ENCODE data around the gene MRPL53. TPM values are rescaled to one million over a fixed set of nuclear protein-coding genes. Genes with fewer than 3 reads are reported as not detected.
A peak's percentile ranks its signal among the peaks of the same experiment; 100 is the strongest.
"Not testable (repeated sequence)": the region's sequence is repeated elsewhere in the genome, so short reads cannot be mapped to it uniquely, and the experiment has no call there.

The MRPL53 gene
- total RNA-seq, 1 experiment from 2014 or later = 86.9 TPM

- H3K9ac ChIP-seq (ENCODE audit: low read length) = no peak overlapping the region
- no peaks in the 10 kb centered on the region for H3F3A ChIP-seq (ENCODE audit: low read length, unreplicated experiment)
- no peak overlapping the region for H3K4me3 ChIP-seq (ENCODE audit: low read length)
- no peak overlapping the region for H3K4me2 ChIP-seq (ENCODE audit: low read length)
- no peak for TF ChIP-seq EZH2phosphoT487 (IDR thresholded peaks at IDR 0.05; ENCODE audit: borderline replicate concordance, low read length)
- ChIA-PET POLR2A (ENCODE audit: unreplicated experiment) (no interaction called here), CTCF (no interaction called here)
- intact Hi-C loops (cut with micrococcal nuclease) = no loop called here
- BruUV-seq (replicated peaks) = no TSS peak
- no peak overlapping the region for H3K27ac ChIP-seq (ENCODE audit: low read length)
- H3K36me3 ChIP-seq (ENCODE audit: low read depth, low read length) = no peaks in the 10 kb centered on the region
- no peaks in the 10 kb centered on the region for H3K79me2 ChIP-seq (ENCODE audit: low read length)
- DNase-seq (no peak), ATAC-seq (no peak)
- H2AFZ ChIP-seq (ENCODE audit: low read length) = no peak overlapping the region
- no peaks in the 10 kb centered on the region for H3K9me3 ChIP-seq (ENCODE audit: low read length)
- H3K9me2 ChIP-seq (replicated peaks; ENCODE audit: low read length) = no peaks in the 10 kb centered on the region
- no peaks in the 10 kb centered on the region for H4K20me1 ChIP-seq (ENCODE audit: low read length)
- H3K4me1 ChIP-seq (ENCODE audit: insufficient read depth, low read length) = peaks cover 10% of the 10 kb centered on the region
- H3K27me3 ChIP-seq (ENCODE audit: low read length) = no peaks in the 10 kb centered on the region
These were observed 25.1 kb downstream of the MRPL53 start for GRCh38 chr2:74447230-74447999.

- BruUV-seq (replicated peaks) = no TSS peak
- ATAC-seq = no peak
- H3K27ac ChIP-seq (ENCODE audit: low read length) = no peak overlapping the region
- no peak overlapping the region for H3K9ac ChIP-seq (ENCODE audit: low read length)
- no peak for DNase-seq
- no peaks in the 10 kb centered on the region for H3K27me3 ChIP-seq (ENCODE audit: low read length)
- no peak overlapping the region for H3K4me3 ChIP-seq (ENCODE audit: low read length)
- H3K79me2 ChIP-seq (ENCODE audit: low read length) = peaks cover 20% of the 10 kb centered on the region
- no peak overlapping the region for H2AFZ ChIP-seq (ENCODE audit: low read length)
- POLR2A ChIA-PET (ENCODE audit: unreplicated experiment) = no interaction called here
- no peaks in the 10 kb centered on the region for H3K9me3 ChIP-seq (ENCODE audit: low read length)
- H3K4me2 ChIP-seq (ENCODE audit: low read length) = peak overlapping the region; percentile 29
- H4K20me1 ChIP-seq (ENCODE audit: low read length) = peaks cover 5% of the 10 kb centered on the region; the same call in 1 of the 2 replicates
- intact Hi-C loops (cut with micrococcal nuclease) = no loop called here
- H3K36me3 ChIP-seq (ENCODE audit: low read depth, low read length) = no peaks in the 10 kb centered on the region
- no peaks in the 10 kb centered on the region for H3F3A ChIP-seq (ENCODE audit: low read length, unreplicated experiment)
- H3K4me1 ChIP-seq (ENCODE audit: insufficient read depth, low read length) = peaks cover 17% of the 10 kb centered on the region
- H3K9me2 ChIP-seq (replicated peaks; ENCODE audit: low read length) = no peaks in the 10 kb centered on the region
- CTCF ChIA-PET = no interaction called here
- TF ChIP-seq EZH2phosphoT487 (IDR thresholded peaks at IDR 0.05; ENCODE audit: borderline replicate concordance, low read length) = no peak
- TF ChIP-seq EZH2 (IDR thresholded peaks at IDR 0.05; ENCODE audit: low read length, unreplicated experiment) = no peak
- no peak for TF ChIP-seq CTCF (conservative IDR thresholded peaks at IDR 0.05; ENCODE audit: low read depth, low read length)
These were observed 27.8 kb downstream of the MRPL53 start for GRCh38 chr2:74444498-74445318.

- H3K27me3 ChIP-seq (ENCODE audit: low read length); H3F3A ChIP-seq (ENCODE audit: low read length, unreplicated experiment); DNase-seq; ATAC-seq; CTCF ChIA-PET; intact Hi-C loops (cut with micrococcal nuclease); BruUV-seq (replicated peaks); H3K36me3 ChIP-seq (ENCODE audit: low read depth, low read length); H3K9me3 ChIP-seq (ENCODE audit: low read length); H3K9me2 ChIP-seq (replicated peaks; ENCODE audit: low read length); POLR2A ChIA-PET (ENCODE audit: unreplicated experiment): not testable (repeated sequence)
- peaks cover 40% of the 10 kb centered on the region for H3K79me2 ChIP-seq (ENCODE audit: low read length)
- H3K4me3 ChIP-seq (ENCODE audit: low read length) = peak overlapping the region; percentile 73
- peak overlapping the region; percentile 89 for H3K9ac ChIP-seq (ENCODE audit: low read length)
- peak overlapping the region; percentile 85 for H2AFZ ChIP-seq (ENCODE audit: low read length)
- H4K20me1 ChIP-seq (ENCODE audit: low read length) = peaks cover 23% of the 10 kb centered on the region
- peaks cover 34% of the 10 kb centered on the region for H3K4me1 ChIP-seq (ENCODE audit: insufficient read depth, low read length)
- H3K27ac ChIP-seq (ENCODE audit: low read length) = peak overlapping the region; percentile 85
- H3K4me2 ChIP-seq (ENCODE audit: low read length) = peak overlapping the region; percentile 98
These were observed 29.8 kb downstream of the MRPL53 start for GRCh38 chr2:74442483-74443297.

Data from PC-3 (cell line).